Dedifferentiated amniotic fluid mesenchymal stem cell (primary cell): ENCODE results near the gene SLC25A21.
"Not testable (repeated sequence)": the region's sequence is repeated elsewhere in the genome, so short reads cannot be mapped to it uniquely, and the experiment has no call there.

Experiments used
- DNase-seq: peaks from one replicate; pipeline ENCODE4 v3.0.0-alpha.2; 2016; ENCODE audit errors: extremely low spot score

Gene SLC25A21

GRCh38 chr14:36986407-36986806 lies 186.0 kb downstream of the SLC25A21 start:
- no peak for DNase-seq

DNA sequence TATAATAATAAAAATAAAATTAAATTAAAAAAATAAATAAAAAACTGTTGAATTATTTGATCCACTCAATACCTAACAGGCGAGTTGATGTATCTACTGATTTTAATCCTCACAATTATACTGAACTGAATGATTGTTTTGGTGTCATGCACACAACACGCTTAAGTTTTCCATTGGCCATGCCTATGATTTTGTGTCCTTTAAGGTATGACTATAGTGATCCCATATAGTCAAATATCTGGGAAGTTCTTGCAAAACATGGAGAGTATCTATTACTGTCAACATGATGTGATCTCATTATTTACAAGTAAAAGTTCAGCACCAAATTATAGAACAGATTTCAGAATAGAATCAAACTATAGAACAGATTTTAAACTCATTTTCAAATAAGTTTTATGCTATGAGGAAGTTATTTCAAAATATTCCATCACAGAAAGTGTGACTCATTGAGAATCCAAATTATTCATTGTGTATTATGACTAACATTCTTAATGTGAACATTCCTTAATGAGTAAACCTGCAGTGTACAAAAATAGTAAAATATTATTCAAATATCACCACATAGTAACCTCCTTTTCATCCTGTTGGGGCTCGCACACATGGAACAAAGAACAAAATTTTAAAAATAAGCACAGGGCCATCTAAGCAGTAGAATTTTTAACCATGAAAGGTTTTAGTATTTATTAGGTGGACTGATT lies 190.4 kb downstream of the SLC25A21 start:
- DNase-seq = peak; percentile 46

GRCh38 chr14:36980413-36980812 lies 192.0 kb downstream of the SLC25A21 start:
- not testable (repeated sequence) for DNase-seq

DNA sequence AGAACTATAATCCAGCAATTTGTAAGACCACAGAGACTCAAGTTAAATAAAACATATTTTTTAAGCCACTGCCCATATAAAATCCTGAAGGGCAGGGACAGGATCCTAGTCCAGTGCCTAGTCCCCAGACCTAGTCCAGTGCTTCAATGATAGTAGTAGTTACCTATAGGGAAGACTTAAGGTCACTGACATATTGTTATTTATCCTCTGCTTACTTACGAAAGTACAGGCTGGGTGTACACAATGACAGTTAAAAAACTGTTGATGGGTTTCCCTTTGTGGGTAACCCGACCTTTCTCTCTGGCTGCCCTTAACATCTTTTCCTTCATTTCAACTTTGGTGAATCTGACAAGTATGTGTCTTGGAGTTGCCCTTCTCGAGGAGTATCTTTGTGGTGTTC lies 192.5 kb downstream of the SLC25A21 start:
- no peak for DNase-seq

DNA sequence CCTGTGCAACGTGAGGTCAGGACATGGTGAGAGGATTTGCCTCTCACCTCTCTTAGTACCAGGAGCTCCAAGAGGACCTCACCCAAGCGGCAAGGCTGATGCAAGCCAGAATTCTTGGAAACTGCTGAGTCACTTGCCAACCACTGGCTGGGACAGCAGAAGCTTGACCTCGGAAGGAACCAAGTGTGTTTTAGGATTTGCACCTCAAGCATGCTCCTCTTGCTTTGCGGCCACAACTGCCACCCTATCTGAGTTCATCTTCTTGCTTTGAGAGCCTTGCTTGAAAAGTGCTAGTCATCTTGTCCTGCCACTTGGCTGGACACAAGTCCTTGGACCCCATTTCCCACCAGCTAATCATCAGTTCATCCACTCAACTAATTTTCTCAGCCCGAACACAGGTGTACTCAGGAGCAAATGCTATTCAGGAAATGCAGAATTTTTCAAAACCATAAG lies 195.8 kb downstream of the SLC25A21 start:
- no peak for DNase-seq

DNA sequence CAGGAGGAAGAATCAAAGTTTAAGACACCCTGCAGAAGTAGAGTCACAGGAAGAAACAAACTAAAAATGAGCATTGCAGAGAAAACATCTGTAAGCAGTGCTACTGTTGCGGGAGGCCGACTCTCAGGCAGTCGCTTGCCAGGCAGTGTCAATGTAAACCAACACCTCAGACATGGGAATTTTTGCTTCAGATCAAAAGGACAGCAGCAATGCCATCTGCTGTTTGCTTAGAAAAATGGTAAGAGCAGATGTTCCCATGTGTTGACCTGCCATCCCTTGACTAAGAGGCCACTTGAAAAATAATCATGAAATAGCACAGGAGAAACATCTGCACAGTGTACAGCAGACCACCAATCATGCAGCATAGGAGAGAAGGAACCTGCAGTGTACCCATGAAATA lies 196.6 kb downstream of the SLC25A21 start:
- DNase-seq = no peak

GRCh38 chr14:36974985-36975384 lies 197.4 kb downstream of the SLC25A21 start:
- no peak for DNase-seq

- DNase-seq = peak; percentile 82
Observed at GRCh38 chr14:36973806-36974442, 198.5 kb downstream of the SLC25A21 start.

DNA sequence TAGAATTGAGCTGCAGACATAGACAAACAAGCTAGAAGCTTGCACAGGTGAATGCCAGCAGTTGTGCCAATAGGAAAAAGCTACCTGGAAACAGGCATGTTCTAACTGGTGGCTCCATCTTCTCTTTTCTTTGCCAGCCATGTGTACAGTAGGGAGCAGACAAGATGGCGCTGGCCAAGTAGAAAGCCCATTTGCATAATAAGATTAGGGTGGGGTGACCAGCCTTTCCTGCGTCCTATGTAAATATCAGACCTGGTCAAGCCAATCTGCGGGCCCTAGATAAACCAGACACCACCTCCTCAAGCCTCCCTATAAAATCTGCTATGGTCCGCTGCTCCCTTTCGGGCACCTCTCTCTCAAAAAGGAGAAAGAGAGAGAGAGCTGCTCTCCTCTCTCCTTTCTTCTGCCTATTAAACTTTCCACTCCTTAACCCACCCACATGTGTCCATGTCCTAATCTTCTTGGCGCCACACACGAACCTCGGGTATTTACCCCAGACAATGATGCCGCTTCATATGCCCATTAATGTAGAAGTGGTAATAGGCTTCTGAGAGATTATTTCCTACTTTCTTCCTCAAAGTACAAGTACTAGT lies 201.0 kb downstream of the SLC25A21 start:
- no peak for DNase-seq

GRCh38 chr14:36967892-36968555 lies 204.4 kb downstream of the SLC25A21 start:
- DNase-seq = no peak

DNA sequence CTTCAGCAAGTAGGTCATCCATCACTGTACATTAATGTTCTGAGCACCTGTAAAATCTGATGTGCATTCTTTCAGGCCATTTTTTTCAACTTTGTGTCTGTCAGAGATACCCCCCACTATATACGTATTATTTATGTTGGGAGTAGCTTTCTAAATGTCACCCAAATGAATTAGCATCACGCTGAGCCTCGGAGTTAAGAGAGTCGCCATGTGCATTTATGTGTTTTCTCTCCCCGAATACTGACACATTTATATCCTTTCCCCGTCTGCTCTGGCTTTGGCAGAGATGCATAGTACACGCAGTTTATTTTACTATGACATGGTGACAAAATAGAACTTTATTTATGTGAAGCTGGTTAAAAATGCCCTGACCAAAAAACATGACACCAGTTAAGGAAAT lies 216.4 kb downstream of the SLC25A21 start:
- no peak for DNase-seq

DNA sequence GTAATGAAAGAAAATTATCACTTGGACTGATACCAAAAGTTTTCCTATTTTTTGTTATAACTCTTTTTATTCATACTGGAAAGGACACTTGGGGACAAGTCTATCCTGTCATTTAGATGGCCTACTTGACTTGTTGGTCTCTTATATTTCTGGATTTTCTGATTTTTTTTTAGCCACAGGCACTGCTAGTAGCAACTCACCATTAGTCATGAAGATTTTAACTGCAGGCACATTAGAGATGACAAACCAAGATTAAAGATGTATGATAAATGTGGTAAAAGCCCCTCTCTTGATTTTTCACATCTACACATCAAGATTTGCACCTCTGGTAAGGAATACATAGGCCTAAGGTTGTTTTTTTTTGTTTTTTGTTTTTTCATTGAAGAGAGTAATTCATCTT lies 217.0 kb downstream of the SLC25A21 start:
- DNase-seq = no peak

GRCh38 chr14:36952689-36953088 lies 219.7 kb downstream of the SLC25A21 start:
- DNase-seq = peak; percentile 88

- DNase-seq = no peak
Observed at GRCh38 chr14:36951380-36951911, 221.0 kb downstream of the SLC25A21 start.

DNA sequence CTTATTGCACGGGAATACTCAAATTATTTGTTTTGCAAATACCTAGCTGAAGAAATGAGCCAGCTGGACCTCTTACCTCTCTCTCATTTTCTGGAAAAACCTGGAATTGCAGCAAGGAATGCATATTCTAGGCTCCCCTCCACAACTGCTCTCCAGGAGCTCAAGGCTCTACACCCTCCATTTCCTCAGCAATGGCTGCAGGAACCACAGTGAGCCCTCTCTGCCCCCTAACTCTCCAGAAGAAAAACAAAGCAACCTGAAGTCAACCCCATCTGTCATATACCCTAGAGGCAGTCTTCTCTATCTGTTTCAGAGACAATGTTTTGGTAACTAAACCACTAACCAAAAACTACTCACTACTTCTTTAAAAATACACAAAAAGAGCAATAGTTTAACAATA lies 221.6 kb downstream of the SLC25A21 start:
- DNase-seq = no peak

GRCh38 chr14:36949371-36949770 lies 223.0 kb downstream of the SLC25A21 start:
- DNase-seq = no peak

DNA sequence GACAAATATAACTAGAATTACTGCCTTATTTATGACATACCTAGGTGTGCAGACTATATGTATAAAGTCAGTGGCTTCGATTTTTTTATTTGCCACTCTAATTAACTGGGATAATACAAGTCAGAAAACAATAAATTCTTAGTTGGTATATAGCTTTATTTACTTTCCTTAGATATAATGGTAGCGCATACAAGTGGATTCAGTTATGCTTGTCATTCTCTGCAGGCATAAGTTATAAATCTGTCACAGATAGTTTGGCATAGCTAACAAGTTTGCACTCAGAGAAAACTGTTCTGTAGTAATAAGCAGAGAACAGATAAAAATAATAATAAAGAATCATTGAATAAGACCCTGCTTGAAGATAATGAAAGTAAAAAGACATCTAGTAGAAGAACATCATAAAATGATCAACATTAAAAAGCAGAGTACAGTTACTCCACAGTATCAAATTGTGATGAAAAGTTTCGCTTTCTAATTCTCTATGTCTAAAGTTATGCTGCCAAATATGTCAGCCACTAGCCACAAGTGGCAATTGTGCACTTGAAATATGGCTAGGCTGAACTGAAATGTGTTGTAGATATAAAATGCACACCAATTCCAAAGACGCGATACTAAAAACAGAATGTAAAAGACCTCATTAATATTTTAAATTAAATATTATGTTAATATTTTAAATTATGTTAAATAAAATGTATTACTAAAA lies 224.1 kb downstream of the SLC25A21 start:
- no peak for DNase-seq

- DNase-seq = no peak
Observed at GRCh38 chr14:36947362-36947761, 225.0 kb downstream of the SLC25A21 start.

GRCh38 chr14:36946872-36947271 lies 225.5 kb downstream of the SLC25A21 start:
- DNase-seq = no peak

GRCh38 chr14:36944307-36945010 lies 227.9 kb downstream of the SLC25A21 start:
- DNase-seq = peak; percentile 51
